Tibial nerve (tissue), 4 donors: ENCODE measurements around the gene CUL3. TPM values are rescaled to one million over a fixed set of nuclear protein-coding genes. Genes with fewer than 3 reads are reported as not detected.

Source experiments
- DNase-seq, 2 donors: peaks; one replicate each; pipeline ENCODE4 v3.0.0-alpha.2; 2019; ENCODE audit warnings: low spot score in 2 of 2
- H3K27ac ChIP-seq, 4 donors: fragments of 200-600 bp; sonication (generic) in 3 of 4; one replicate each; pipeline ENCODE4 v1.5.1; 2017 to 2019; ENCODE audit warnings: mild to moderate bottlenecking in 1 of 4
- H3K27me3 ChIP-seq, 2 donors: fragments of 200-600 bp; sonication (generic) in 1 of 2; one replicate each; pipeline versions ENCODE4 v1.5.1 to v1.6.0; 2017 to 2019
- H3K36me3 ChIP-seq, 3 donors: fragments of 200-600 bp; sonication (generic); one replicate each; pipeline ENCODE4 v1.5.1; 2018 to 2019
- H3K4me1 ChIP-seq, 4 donors: fragments of 200-600 bp; sonication (generic) in 3 of 4; one replicate each; pipeline ENCODE4 v1.5.1; 2017 to 2019
- H3K4me3 ChIP-seq, 4 donors: fragments of 200-600 bp; sonication (generic) in 3 of 4; one replicate each; pipeline ENCODE4 v1.5.1; 2017 to 2019; ENCODE audit warnings: mild to moderate bottlenecking in 1 of 4, moderate library complexity in 1 of 4
- H3K9me3 ChIP-seq, 4 donors: fragments of 200-600 bp; sonication (generic) in 3 of 4; one replicate each; pipeline ENCODE4 v1.5.1; 2017 to 2019
- EP300 ChIP-seq, 2 donors: sonication (generic); formaldehyde crosslinking; IDR thresholded peaks; one replicate each; pipeline ENCODE4 v1.6.1; 2017; ENCODE audit warnings: antibody characterized with exemption in 2 of 2, mild to moderate bottlenecking in 1 of 2
- POLR2A ChIP-seq, 2 donors: fragments of 450-650 bp; IDR thresholded peaks; one replicate each; pipeline ENCODE4 v1.6.1; 2017; ENCODE audit warnings: antibody characterized with exemption in 2 of 2, mild to moderate bottlenecking in 2 of 2, moderate library complexity in 2 of 2
- whole genome bisulfite sequencing, 2 donors: methylation state at CpG; one replicate each; pipeline ENCODE4 v1.1.5; 2018; 5-methylcytosine and 5-hydroxymethylcytosine counted together
- total RNA-seq, 4 donors: library from RNA; depleted of rRNA; stranded (reverse); fragments of >200 nt; gene quantifications; one replicate each; pipeline ENCODE4 v1.1.0, GENCODE V29; 2016
- TF ChIP-seq, protein P1 (sequence below), 5 experiments: fragments of 200-600 bp in 3 of 5; fragments of 450-650 bp in 2 of 5; sonication (generic) in 3 of 5; IDR thresholded peaks; one replicate each; pipeline ENCODE4 v1.5.1; 2016 to 2019; ENCODE audit warnings: antibody characterized with exemption in 5 of 5, mild to moderate bottlenecking in 3 of 5, moderate library complexity in 2 of 5

CUL3 gene
- total RNA-seq, 4 donors from 2014 or later = 63.0 to 72.2 (median 67.3) TPM

DNA sequence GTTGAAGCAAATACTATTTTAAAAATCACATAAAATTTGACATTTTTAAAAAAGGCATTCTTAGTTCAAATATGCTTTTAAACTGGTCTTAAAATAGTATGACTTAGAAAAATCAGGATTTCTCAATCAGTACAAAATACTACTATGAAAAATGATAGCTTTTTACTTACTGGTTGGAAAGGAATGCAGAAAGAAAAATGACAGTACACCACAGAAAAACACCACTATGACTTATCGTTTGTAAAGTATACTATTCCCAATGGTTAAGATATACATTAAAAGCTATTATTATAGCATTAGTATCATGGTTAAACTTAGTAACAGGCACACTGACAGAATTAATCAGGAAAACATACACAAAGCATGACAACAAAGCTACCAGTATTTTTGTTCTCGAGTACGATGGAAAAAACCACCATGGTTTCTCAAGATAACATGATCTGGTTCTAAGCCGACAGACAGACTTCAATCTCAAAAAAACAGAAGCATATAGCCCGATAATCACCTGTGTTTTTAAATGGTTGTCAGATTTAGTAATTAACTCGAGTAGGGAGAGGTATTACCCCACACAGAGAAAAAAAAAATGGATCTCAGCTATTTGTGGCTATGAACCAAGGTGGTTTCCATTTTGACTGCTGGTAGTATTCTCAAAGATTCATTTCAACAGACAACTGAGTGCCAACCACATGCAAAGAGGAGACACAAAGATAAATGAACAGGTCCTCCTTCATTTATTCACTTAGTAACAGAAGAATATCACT is 39.1 kb downstream of the CUL3 start:
- TF ChIP-seq EP300 (IDR thresholded peaks at IDR 0.05) (no peak), POLR2A (IDR thresholded peaks at IDR 0.05) (no peak)
- TF ChIP-seq, protein P1, sequence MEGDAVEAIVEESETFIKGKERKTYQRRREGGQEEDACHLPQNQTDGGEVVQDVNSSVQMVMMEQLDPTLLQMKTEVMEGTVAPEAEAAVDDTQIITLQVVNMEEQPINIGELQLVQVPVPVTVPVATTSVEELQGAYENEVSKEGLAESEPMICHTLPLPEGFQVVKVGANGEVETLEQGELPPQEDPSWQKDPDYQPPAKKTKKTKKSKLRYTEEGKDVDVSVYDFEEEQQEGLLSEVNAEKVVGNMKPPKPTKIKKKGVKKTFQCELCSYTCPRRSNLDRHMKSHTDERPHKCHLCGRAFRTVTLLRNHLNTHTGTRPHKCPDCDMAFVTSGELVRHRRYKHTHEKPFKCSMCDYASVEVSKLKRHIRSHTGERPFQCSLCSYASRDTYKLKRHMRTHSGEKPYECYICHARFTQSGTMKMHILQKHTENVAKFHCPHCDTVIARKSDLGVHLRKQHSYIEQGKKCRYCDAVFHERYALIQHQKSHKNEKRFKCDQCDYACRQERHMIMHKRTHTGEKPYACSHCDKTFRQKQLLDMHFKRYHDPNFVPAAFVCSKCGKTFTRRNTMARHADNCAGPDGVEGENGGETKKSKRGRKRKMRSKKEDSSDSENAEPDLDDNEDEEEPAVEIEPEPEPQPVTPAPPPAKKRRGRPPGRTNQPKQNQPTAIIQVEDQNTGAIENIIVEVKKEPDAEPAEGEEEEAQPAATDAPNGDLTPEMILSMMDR (IDR thresholded peaks at IDR 0.05) = no peak
- no peaks in the 10 kb centered on the region for H3K9me3 ChIP-seq
- H3K36me3 ChIP-seq = peaks cover 0 to 13% (median 2%) of the 10 kb centered on the region in 3 donors
- H3K27ac ChIP-seq = no peak overlapping the region
- H3K4me3 ChIP-seq = no peak overlapping the region
- no peak for DNase-seq
- H3K27me3 ChIP-seq = no peaks in the 10 kb centered on the region
- peaks cover 4 to 31% (median 7%) of the 10 kb centered on the region in 4 donors for H3K4me1 ChIP-seq
- WGBS, 2 donors = 76 to 79% methylated on average over 6 of the region's 6 CpGs

DNA sequence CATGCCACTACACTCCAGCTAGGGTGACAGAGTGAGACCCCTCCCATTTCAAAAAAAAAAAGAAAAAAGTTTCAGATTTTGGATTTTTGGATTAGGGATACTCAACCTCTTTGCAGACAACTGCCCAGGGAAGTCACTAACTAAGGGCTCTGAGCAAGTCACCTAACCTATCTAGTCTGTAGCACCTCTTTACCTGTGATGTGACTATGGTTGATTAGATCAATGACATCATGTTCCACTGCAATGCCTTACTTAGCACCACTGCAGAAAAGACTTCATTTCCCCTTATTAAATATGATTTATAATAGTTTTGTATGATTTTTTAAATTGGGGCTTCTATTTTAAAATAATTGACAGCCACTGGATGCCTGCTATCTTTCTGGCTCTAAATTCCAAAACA is 41.2 kb downstream of the CUL3 start:
- Histone ChIP-seq H3K9me3 (no peaks in the 10 kb centered on the region), H3K27me3 (no peaks in the 10 kb centered on the region), H3K4me1 (peaks cover 4 to 31% (median 7%) of the 10 kb centered on the region in 4 donors), H3K4me3 (no peak overlapping the region), H3K36me3 (peaks cover 0 to 27% (median 2%) of the 10 kb centered on the region in 3 donors), H3K27ac (no peak overlapping the region)
- no peak for DNase-seq
- no peak for TF ChIP-seq EP300 (IDR thresholded peaks at IDR 0.05)

DNA sequence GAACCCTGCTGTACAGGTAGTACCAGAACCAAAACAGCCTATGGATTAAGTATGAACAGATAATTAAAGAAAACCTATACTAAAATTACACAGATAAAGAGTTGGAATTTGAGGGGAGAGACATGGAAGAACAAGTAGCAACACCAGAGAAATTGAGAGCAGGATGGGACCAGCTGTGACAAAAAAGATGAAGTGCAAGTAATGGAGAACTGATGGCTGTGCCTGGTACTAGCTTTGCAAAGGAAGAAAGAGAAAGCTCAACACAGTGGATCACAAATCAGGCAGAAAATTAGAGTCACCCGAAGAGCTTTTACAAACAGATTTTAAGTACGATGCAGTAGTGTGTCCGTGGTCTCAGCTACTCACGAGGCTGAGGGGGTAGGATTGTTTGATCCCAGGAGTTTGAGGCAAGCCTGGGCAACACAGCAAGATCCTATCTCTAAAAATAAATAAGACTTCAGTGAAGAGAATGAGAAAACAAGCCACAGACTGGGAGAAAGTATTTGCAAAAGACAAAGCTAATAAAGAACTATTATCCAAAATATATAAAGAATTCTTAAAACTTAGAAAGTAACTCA is 46.5 kb downstream of the CUL3 start:
- Histone ChIP-seq H3K27me3 (no peaks in the 10 kb centered on the region), H3K36me3 (peaks cover 0 to 31% (median 2%) of the 10 kb centered on the region in 3 donors), H3K27ac (no peak overlapping the region), H3K4me1 (peaks cover 0 to 42% (median 1%) of the 10 kb centered on the region in 4 donors), H3K9me3 (no peaks in the 10 kb centered on the region), H3K4me3 (no peak overlapping the region)
- no peak for DNase-seq
- 95 to 96% methylated on average over 4 of the region's 4 CpGs for WGBS, 2 donors
- TF ChIP-seq POLR2A (IDR thresholded peaks at IDR 0.05) (no peak), EP300 (IDR thresholded peaks at IDR 0.05) (no peak)
- TF ChIP-seq, protein P1 (IDR thresholded peaks at IDR 0.05) = no peak

DNA sequence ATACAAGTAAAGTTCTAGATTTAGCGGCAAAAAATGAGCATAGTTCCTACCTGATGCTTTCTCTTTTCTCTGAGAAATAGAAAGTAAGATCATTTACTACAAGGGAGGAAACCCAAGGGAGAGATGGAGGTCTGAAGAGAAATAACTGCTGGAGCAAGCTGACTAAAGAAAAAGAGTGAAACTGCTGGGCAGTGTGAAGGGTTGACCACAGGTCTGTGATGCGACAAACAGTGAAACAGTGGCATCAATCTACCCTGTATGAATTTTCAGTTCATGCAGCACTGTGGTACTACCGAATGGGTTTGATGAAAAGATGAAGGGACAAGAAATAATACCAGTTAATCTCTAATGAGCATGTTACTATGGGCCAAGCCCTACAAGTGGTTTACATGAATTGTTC is 52.2 kb downstream of the CUL3 start:
- no peak for TF ChIP-seq POLR2A (IDR thresholded peaks at IDR 0.05)
- TF ChIP-seq, protein P1 (IDR thresholded peaks at IDR 0.05) = no peak
- no peak for TF ChIP-seq EP300 (IDR thresholded peaks at IDR 0.05)
- 94 to 98% methylated on average over 3 of the region's 3 CpGs for WGBS, 2 donors

DNA sequence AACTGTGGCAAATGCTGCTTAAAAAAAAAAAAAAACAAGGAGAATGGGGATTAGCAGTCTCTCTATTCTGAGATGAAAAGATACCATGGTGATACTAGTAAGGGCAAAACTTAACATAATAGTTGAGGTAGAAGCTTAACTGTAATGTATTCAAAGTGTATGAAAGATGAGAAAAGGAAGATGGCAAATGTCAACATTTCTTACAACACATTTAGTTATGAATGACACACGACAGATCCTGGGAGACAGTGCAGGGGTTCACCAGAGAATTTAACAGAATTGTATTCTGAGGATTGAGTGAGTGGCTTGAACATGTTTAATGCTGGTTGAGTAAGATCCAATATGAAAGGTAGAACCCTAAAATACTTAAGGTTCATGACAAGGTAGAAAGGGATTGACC is 52.7 kb downstream of the CUL3 start:
- TF ChIP-seq, protein P1 (IDR thresholded peaks at IDR 0.05) = no peak
- no peak for TF ChIP-seq EP300 (IDR thresholded peaks at IDR 0.05)
- no peak for TF ChIP-seq POLR2A (IDR thresholded peaks at IDR 0.05)
- DNase-seq = no peak
- Histone ChIP-seq H3K9me3 (no peaks in the 10 kb centered on the region), H3K27ac (no peak overlapping the region), H3K4me3 (no peak overlapping the region), H3K36me3 (peaks cover 0 to 22% (median 0%) of the 10 kb centered on the region in 3 donors), H3K4me1 (peaks cover 0 to 51% (median 1%) of the 10 kb centered on the region in 4 donors), H3K27me3 (no peaks in the 10 kb centered on the region)
- 93% methylated on average over 1 of the region's 1 CpG for WGBS, 2 donors

More for the DNA sequence above, 52.2 kb downstream of the CUL3 start:
- Histone ChIP-seq H3K36me3 (peaks cover 0 to 22% (median 0%) of the 10 kb centered on the region in 3 donors), H3K9me3 (no peaks in the 10 kb centered on the region), H3K4me3 (no peak overlapping the region), H3K4me1 (peaks cover 0 to 51% (median 1%) of the 10 kb centered on the region in 4 donors), H3K27ac (no peak overlapping the region), H3K27me3 (no peaks in the 10 kb centered on the region)
- no peak for DNase-seq
